Amygdala (tissue), 56 donors: ENCODE results near the gene SNED1.

ENCODE experiments used
- DNase-seq, 56 donors: peaks; one replicate each; lab custom pipeline; 2025; lab: John Stamatoyannopoulos, UW

SNED1 gene

DNA sequence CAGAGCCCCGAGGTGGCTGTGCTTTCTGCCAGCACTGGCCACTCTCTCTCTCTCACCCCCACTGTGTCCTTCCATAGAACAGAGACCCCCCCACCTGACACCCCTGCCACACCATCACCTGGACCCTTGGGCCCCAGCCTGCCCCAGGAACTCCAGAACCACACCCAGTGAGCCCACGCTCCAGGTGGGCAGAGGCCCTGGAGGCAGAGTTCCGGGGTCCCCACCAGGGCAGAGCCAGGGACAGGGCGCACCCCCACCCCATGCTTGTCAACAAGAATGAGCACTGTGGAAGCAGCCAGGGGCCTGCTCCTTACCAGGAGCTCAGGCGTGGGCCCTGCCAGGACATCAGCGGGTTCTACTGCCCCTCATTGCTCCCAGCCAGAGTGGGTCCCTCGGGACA is 136.3 kb downstream of the SNED1 start:
- no peak for DNase-seq

DNA sequence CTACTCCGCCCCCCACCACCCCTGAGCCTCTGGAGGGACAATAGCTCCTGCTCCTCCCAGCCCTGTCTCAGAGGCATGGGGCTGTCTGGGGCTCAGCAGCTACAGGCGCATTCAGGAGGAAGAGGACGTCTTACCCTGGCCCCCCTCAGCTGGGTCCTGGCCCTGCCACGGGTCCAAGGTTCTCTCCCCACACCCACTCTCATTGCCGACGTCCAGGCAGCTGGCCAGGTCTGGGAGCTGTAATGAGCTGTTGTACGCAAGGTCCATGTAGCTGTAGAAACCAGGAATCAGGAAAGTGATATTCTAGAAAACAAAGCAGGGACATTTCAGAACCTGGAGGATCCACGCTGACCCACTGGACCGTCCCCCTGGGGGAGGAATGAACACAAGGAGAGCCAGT is 137.3 kb downstream of the SNED1 start:
- peak in 9 of 56 donors; percentile 13 to 49 (median 25) for DNase-seq

DNA sequence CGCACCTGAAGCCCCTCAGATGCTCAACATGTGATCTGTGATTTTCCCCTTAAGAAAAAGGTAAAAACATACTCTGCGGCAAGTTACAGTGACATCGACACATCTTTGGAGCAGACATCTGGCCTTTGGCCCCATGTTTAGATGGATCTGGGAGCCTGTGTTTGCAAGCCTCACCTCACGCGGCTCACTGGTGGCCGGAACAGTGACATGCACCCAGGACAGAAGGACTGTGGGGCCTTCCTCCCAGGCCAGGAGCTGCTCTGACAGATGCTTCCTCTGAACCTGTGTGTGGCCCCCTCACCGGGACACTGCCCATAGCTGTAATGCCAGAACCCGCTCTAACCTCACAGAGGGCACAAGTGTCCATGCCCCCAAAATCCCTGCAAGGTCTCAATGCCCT is 137.8 kb downstream of the SNED1 start:
- DNase-seq, result no peak

DNA sequence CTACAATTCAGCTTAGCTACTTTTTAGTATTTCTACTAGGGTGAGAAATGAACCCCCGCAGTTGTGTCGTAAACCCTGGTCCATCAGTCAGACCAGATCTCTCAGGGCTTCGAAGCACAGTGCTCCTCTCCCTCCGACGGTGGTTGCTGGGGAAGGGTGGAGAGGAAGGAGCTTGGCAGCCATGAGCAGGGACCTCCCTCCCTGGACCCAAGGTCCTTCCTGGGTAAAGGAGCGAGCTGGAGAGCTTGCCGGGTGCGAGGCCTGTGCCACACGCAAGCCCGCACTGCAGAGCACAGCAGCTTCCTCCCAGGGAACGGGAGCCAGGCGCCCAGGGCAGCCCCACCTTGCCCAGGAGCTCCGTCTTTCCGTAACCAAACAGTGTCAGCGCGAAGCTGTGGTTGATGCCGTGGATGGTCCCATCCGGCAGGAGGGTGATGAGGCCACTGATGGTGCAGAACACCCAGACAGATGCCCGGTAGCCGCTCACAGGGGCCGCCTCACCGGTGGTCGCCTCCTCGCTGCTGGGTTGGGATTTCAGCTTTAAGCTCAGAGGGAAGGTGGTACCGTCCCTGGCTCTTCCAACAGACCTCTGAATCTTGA is 138.3 kb downstream of the SNED1 start:
- DNase-seq, result no peak

DNA sequence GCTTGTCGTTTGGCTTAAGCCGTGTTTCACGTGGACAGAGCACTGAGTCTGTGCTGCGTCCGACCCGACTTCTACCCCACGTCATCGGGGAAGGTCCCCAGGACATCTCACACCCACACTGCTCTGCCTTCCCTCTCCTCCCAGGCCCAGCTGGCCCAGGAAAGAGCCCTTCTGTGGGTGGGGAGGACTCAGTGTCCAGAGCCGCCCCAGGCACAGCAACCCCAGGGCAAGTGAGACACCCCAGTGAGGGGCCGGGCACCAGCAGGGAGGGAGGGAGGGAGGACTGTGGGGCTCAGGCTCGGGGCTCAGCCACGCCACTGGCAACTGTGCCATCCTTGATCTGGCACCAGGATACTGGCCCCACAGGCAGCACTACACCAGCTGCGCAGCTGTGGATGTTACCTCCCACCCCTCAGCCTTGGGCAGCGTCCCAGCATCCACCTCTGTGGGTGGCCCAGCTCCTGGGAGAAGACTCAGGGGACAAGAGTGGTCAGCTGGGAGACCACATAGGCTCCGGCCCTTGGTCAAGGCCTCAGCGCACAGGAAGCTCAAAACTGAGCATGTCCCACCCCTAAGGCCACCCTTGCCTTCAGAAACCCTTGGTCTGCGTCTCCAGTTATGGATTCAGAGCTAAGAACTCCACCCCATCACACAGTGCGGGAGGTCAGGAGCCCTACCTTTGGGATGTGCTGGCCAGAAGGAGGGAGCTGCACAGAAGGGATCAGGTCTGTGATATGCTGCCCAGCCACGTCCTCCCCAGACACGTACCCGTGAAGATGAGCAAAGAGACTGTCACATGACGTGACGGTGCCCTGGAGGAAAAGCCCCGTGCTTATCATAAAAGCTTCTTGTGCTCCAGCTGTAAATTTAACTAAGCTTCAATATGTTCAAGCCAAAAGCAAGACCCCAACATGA is 139.1 kb downstream of the SNED1 start:
- DNase-seq, result no peak

DNA sequence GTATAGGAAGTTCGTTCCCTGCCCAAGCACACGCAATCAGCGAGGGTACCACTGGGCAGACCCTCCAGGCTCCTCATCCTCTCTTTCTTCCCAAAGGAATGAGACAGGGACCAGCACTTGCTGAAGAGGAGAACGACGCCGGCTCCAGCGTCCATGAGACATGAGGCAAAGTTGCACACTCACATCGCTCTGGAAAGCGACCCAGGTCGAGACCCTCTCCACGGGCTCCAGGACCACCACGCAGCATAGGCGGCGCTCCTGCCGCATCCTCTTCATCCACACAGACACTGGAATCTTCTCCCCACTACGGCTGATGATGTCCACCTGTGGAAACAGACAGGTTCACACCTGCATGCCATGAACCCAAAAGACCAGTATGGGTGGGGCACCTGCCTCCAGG is 140.1 kb downstream of the SNED1 start:
- DNase-seq, result no peak

DNA sequence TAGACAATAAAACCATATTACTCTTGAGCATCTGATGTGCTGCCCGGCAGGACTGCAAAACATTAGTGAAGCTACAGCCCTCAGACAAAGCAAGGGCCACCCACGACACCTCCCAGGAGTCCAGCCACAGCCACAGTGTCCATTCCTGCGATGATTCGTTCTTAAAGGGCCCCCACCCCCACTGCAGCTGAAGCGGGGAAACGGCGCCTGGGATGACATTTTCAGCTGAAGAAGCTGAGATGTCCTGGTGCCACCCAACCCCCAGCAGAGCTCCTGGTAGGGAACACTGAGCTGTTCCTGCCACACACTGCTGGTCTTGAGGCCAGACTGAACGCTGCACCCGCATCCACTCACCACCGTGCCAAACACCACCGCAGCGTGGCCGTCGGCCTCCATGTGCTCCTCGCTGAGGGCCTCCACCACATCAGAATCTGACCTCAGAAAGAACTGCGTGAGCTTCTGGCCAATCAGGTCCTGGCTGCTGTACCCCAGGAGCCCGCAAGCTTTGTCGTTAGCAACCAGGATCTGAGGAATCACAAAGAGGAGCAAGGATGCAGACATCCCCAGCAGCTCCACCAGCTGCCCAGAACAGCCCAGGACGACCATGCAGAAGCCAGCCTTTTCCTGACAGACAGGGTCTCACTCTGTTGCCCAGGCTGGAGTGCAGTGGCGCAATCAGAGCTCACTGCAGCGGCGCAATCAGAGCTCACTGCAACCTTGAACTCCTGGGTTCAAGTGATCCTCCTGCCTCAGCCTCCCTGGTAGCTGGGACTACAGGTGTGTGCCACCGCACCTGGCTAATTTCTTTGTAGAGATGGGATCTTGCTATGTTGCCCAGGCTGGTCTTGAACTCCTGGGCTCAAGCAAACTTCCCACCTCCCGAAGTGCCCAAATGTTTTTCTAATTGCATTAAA is 141.4 kb downstream of the SNED1 start:
- DNase-seq, result no peak

DNA sequence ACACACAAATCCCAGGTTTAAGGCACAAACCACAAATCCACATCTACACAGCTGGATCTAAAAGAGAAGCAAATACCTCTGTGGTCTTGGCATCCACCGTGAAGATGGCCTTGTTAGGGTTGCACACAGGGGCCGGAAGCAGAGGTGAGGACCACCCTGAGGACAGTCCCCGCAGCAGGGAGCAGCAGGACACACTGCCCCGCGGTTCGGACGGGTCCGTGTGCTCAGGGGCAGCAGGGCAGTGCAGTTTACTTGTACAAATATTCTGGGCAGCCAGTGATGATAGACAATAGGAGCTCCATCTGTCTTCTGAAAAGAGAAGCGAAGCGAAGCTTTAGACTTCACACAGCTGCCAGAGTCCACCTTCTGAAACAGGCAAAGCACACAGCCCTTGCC is 142.0 kb downstream of the SNED1 start:
- no peak for DNase-seq

DNA sequence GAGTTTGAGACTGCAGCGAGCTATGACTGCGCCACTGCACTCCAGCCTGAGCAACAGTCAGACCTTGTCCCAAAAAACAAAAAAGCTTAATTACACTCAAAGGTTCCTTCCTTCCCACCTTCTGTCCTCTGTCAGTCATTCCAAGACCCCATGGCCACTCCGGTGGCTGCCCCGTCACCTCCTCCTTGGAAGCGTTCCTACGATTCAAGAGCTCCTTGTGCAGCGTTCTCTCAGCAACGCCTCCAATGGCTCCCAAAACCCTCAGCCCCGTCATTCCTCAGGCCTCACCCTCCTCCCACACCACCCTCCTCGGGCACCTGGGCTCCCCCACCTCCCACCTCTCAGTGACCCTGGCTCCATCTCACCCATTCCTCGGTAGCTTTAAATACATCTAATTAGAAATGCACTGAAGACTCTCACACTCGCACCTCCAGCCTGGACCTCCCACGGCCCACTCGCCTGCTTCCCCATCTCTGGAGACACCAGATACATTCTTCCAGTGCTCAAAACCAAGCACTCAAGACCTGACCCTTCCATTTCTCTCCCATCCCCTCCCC is 142.9 kb downstream of the SNED1 start:
- DNase-seq, result no peak

DNA sequence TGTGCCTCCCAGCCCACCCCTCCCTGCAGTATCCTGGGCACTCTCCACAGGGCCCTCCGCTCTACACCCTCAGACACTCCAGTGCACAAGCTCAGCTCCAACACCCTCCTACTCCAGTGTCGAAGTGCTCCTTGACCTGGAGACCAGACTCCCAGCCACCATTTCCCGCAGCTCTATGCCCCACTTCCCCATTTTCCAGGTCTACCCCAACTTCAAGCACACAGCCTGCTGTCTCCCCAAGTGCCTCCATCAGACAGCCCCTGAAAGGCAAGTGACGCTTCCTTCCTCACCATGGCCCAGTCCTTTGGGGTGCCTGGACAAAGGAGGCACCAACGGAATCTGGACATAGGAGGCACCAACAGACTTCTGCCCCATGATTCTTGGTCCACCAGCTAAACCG is 143.6 kb downstream of the SNED1 start:
- DNase-seq, result no peak

DNA sequence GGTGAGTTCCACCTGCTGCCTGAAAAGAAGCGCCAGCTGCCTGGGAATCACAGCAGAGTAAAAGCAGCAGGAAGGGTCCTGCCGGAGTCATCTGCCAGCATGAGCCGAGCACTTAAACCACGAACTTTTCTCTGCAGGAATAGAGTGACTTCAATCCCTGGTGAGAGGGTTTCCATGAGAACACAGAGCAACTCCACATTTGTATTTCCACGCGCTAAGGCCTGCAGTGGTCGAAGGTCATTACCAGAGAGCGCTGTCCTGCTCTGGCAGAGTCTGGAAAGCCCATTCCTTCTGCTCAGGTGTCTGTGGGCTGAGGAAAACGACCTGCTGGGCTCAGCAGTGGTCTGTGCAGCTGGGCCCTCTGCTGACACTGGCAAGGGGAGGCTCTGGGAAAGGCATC is 144.2 kb downstream of the SNED1 start:
- DNase-seq, result no peak
